GM18870 (cell line): ENCODE measurements around the gene PPFIA2.
"Not testable (repeated sequence)": the region's sequence is repeated elsewhere in the genome, so short reads cannot be mapped to it uniquely, and the experiment has no call there.

Experiments used
- ATAC-seq: cut with Tn5 transposase; IDR thresholded peaks from one replicate; pipeline ENCODE4 v1.9.1; 2021; ENCODE audit warnings: moderate library complexity; ENCODE audit not compliant: unreplicated experiment

The PPFIA2 gene

DNA sequence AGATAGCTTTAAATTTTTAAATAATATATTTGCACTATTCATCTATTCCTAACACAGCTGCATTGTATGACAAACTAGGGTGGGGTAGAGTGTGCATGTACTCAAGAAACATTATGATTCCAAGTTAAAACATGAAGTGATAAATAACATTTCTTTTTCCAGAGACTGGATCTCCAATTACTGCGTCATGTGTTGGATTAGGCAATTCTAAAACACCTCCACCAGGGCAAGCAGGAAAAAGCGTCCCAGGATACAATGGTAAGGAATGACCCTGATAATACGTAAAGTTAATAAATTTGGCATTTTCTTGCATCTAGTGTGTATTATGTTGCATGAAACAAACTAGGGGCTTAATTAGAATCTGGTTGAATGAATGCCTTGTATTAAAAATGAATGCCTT lies 542.4 kb downstream of the PPFIA2 start:
- no peak for ATAC-seq

DNA sequence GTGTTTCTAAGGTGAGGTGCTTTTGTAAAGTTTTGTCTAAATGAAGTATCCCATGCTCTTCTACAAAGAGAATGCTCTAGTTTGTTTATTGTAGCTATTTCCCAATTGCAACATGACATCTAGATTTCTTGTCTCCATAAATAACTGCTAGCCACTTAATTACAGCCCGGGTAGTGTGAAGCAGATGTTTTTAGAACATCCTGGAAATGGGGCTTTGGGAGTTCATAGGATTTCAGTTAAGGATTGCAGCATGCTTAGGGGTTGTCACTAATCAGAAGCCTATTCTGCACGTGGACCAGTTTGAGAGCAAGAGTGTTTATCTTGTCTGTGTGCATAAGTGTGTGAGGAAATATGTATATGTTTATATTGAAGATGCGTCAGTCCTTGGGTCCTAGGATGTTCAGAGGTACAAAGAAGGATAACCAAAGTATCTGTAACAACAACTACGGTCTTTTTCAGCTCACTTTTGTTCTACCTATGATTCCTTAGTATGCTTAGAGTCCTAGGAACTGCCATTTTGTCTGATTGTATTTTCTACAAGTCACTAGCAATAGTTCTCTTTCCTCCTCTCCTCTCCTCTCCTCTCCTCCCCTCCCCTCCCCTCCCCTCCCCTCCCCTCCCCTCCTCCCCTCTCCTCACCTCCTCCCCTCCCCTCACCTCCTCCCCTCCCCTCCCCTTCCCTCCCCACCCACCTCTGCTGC lies 546.0 kb downstream of the PPFIA2 start:
- no peak for ATAC-seq

DNA sequence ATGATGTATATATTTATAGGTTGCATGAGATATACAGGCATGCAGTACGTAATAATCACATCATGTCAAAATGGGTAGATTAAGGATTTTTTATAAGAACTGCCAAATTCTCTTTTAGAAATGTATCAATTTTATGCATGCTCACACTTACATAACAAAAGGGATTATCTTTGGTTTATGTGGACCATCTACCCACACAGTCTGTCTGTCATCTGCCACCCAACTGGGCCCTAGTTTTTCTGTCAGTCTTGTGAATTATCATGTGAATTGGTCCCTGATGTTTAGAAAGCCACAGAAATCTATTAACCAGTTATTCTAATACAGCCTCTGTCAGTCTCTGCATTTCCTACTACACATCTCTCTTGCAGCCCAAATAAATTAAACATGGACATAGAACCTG lies 547.8 kb downstream of the PPFIA2 start:
- ATAC-seq = no peak

DNA sequence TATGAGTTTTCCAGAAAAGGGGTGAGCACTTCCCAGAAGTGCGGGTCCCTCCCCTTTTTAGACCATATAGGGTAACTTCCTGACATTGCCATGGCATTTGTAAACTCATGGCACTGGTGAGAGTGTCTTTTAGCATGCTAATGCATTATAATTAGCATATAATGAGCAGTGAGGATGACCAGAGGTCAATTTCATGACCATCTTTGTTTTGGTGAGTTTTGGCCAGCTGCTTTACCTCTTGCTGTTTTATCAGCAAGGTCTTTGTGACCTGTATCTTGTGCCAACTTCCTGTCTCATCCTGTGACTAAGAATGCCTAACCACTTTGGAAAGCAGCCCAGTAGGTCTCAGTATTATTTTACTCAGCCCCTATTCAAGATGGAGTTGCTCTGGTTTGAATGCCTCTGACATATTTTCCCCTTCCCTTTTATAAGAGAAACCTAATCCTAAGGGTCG lies 549.4 kb downstream of the PPFIA2 start:
- ATAC-seq = not testable (repeated sequence)

DNA sequence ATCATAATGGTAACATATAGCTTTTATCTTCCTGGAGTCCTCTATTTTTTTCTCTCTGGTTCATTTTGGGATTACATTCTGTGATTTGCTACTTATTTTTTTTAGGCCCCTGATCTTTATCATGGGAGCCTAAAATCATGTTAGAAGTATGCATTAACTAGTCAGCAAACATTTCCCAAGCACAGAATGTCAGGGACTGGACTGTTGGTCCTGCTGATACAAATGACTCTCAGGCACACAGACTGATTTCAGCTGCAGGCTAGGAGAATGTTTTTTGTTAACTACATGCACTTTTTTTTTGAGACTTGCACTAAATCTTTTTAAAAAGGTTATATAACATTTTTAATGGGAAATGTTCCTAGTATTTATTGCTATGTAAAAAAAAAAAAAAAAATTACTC lies 550.1 kb downstream of the PPFIA2 start:
- ATAC-seq = no peak

- no peak for ATAC-seq
These were observed 550.8 kb downstream of the PPFIA2 start for GRCh38 chr12:81208187-81208911.
